Liver (tissue), 9 donors: ENCODE measurements around the gene GALNT9. TPM values are rescaled to one million over a fixed set of nuclear protein-coding genes. Genes with fewer than 3 reads are reported as not detected.

ENCODE experiments used
- DNase-seq: peaks from one replicate; pipeline ENCODE4 v3.0.0-alpha.2; 2017; ENCODE audit warnings: low spot score
- H3K27ac ChIP-seq, 2 donors: one replicate each; pipeline ENCODE4 v1.7.0; 2013; ENCODE audit warnings: inconsistent platforms in 2 of 2, low read length in 2 of 2, control low read depth in 1 of 2, low read depth in 1 of 2, mild to moderate bottlenecking in 1 of 2
- H3K27me3 ChIP-seq, 4 donors: one replicate each; pipeline versions ENCODE4 v1.6.1 to v1.7.0; 2013; ENCODE audit warnings: low read length in 3 of 4, inconsistent platforms in 1 of 4, mild to moderate bottlenecking in 1 of 4, moderate library complexity in 1 of 4; ENCODE audit not compliant: control insufficient read depth in 4 of 4, insufficient read depth in 4 of 4
- H3K36me3 ChIP-seq, 4 donors: one replicate each; pipeline versions ENCODE4 v1.6.1 to v1.7.0; 2013; ENCODE audit warnings: low read length in 3 of 4, mild to moderate bottlenecking in 3 of 4, low read depth in 1 of 4, moderate library complexity in 1 of 4; ENCODE audit not compliant: control insufficient read depth in 4 of 4, insufficient read depth in 3 of 4
- H3K4me1 ChIP-seq, 4 donors: one replicate each; pipeline versions ENCODE4 v1.6.1 to v1.7.0; 2013; ENCODE audit warnings: low read length in 3 of 4, mild to moderate bottlenecking in 3 of 4, moderate library complexity in 1 of 4; ENCODE audit not compliant: control insufficient read depth in 4 of 4, insufficient read depth in 4 of 4
- H3K4me3 ChIP-seq, 3 donors: one replicate each; pipeline versions ENCODE4 v1.6.1 to v1.7.0; 2013; ENCODE audit warnings: low read length in 3 of 3, control low read depth in 1 of 3, low read depth in 1 of 3, mild to moderate bottlenecking in 1 of 3
- H3K9ac ChIP-seq, 2 donors: one replicate each; pipeline ENCODE4 v1.7.0; 2013; ENCODE audit warnings: low read length in 2 of 2, mild to moderate bottlenecking in 2 of 2, moderate library complexity in 2 of 2, control low read depth in 1 of 2, low read depth in 1 of 2
- H3K9me3 ChIP-seq, 4 donors: one replicate each; pipeline versions ENCODE4 v1.6.1 to v1.7.0; 2013; ENCODE audit warnings: low read length in 3 of 4; ENCODE audit not compliant: control insufficient read depth in 4 of 4
- EGR1 ChIP-seq, 2 donors: IDR thresholded peaks; 2 replicates each; pipeline ENCODE4 v1.6.1; 2016 to 2018; ENCODE audit warnings: antibody characterized with exemption in 2 of 2, low read depth in 2 of 2
- GABPA ChIP-seq, 2 donors: IDR thresholded peaks in 1 of 2; conservative IDR thresholded peaks in 1 of 2; 2 replicates each; pipeline ENCODE4 v1.6.1; 2016; ENCODE audit warnings: antibody characterized with exemption in 2 of 2, mild to moderate bottlenecking in 1 of 2, moderate library complexity in 1 of 2
- HNF4A ChIP-seq, 2 donors: conservative IDR thresholded peaks; 2 replicates each; pipeline ENCODE4 v1.6.1; 2016; ENCODE audit warnings: antibody characterized with exemption in 2 of 2, mild to moderate bottlenecking in 2 of 2
- HNF4G ChIP-seq: IDR thresholded peaks from 2 replicates; pipeline ENCODE4 v1.6.1; 2016; ENCODE audit warnings: antibody characterized with exemption
- JUND ChIP-seq, 2 donors: IDR thresholded peaks; 2 replicates each; pipeline ENCODE4 v1.6.1; 2016; ENCODE audit warnings: antibody characterized with exemption in 2 of 2
- NR2F2 ChIP-seq: IDR thresholded peaks from 2 replicates; pipeline ENCODE4 v1.6.1; 2016; ENCODE audit warnings: antibody characterized with exemption
- RXRA ChIP-seq, 2 donors: IDR thresholded peaks; 2 replicates each; pipeline ENCODE4 v1.6.1; 2017 to 2018; ENCODE audit warnings: antibody characterized with exemption in 2 of 2, mild to moderate bottlenecking in 1 of 2
- SP1 ChIP-seq: IDR thresholded peaks from 2 replicates; pipeline ENCODE4 v1.6.1; 2018; ENCODE audit warnings: antibody characterized with exemption, mild to moderate bottlenecking
- TAF1 ChIP-seq: conservative IDR thresholded peaks from 2 replicates; pipeline ENCODE4 v1.6.1; 2016; ENCODE audit warnings: antibody characterized with exemption, mild to moderate bottlenecking
- YY1 ChIP-seq: IDR thresholded peaks from 2 replicates; pipeline ENCODE4 v1.6.1; 2016; ENCODE audit warnings: antibody characterized with exemption, mild to moderate bottlenecking
- WGBS: extraction: QIAGEN DNeasy Blood & Tissue Kit; methylation state at CpG from one replicate; pipeline ENCODE4 v1.1.7; 2013; 5-methylcytosine and 5-hydroxymethylcytosine counted together
- polyA plus RNA-seq, 2 donors: library from polyadenylated mRNA; stranded (reverse) in 1 of 2; unstranded in 1 of 2; fragments of 200-250 nt in 1 of 2; fragments of >200 nt in 1 of 2; fragmentation: Nextera tagmentation in 1 of 2; extraction: Ambion mirVana in 1 of 2; gene quantifications; one replicate each; pipeline versions ENCODE4 v1.2.1 to v1.2.3, GENCODE V29; 2013 to 2015
- total RNA-seq, 2 donors: library from RNA; depleted of rRNA; stranded (reverse); fragments of >200 nt; gene quantifications; one replicate each; pipeline ENCODE4 v1.2.3, GENCODE V29; 2014
- TF ChIP-seq, protein P1 (sequence below): fragments of 150-350 bp; IDR thresholded peaks from 2 replicates; pipeline ENCODE4 v1.5.1; 2017; ENCODE audit warnings: improper control_type of control experiment, low read depth, low read length; ENCODE audit not compliant: missing input control
- TF ChIP-seq, protein P2 (sequence below): IDR thresholded peaks from 2 replicates; pipeline ENCODE4 v1.6.1; 2016; ENCODE audit warnings: antibody characterized with exemption
- TF ChIP-seq, protein P3 (sequence below): IDR thresholded peaks from 2 replicates; pipeline ENCODE4 v1.6.1; 2016; ENCODE audit warnings: antibody characterized with exemption
- TF ChIP-seq, protein P4 (sequence below): IDR thresholded peaks from 2 replicates; pipeline ENCODE4 v1.6.1; 2016; ENCODE audit warnings: antibody characterized with exemption, mild to moderate bottlenecking
- TF ChIP-seq, protein P5 (sequence below): IDR thresholded peaks from 2 replicates; pipeline ENCODE4 v1.6.1; 2016; ENCODE audit warnings: antibody characterized with exemption
- donor health status: healthy.
- donor health status: healthy.
- donor health status: healthy.
- donor health status: healthy.
- donor health status: healthy.

GALNT9 gene
- total and polyA plus RNA-seq, 4 donors = 0.05 to 0.25 (median 0.09) TPM; not detected in 1

DNA sequence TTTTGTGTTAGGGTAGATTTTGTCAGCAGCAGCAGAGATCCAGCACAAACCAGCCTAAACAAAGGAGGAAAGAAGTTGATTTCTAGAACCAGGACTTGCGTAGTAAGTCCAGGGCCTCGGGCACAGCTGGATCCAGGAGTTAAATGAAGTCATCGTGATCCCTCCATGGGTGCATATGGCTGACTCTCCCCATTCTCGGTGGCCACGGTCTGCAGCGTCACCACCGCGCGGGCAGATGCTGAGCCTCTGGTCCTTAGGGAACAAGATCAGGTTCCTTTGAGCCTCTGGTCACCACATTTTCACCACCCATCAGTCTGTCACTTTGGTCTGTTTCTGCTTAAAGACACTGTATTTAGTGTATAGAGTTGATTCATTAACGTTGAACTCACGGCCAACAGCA, 14.8 kb upstream of the GALNT9 start (continued):
- TF ChIP-seq, protein P1, sequence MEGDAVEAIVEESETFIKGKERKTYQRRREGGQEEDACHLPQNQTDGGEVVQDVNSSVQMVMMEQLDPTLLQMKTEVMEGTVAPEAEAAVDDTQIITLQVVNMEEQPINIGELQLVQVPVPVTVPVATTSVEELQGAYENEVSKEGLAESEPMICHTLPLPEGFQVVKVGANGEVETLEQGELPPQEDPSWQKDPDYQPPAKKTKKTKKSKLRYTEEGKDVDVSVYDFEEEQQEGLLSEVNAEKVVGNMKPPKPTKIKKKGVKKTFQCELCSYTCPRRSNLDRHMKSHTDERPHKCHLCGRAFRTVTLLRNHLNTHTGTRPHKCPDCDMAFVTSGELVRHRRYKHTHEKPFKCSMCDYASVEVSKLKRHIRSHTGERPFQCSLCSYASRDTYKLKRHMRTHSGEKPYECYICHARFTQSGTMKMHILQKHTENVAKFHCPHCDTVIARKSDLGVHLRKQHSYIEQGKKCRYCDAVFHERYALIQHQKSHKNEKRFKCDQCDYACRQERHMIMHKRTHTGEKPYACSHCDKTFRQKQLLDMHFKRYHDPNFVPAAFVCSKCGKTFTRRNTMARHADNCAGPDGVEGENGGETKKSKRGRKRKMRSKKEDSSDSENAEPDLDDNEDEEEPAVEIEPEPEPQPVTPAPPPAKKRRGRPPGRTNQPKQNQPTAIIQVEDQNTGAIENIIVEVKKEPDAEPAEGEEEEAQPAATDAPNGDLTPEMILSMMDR = no peak
- no peak for TF ChIP-seq SP1
- no peak for TF ChIP-seq TAF1
- no peak for TF ChIP-seq JUND (IDR thresholded peaks at IDR 0.05)
- TF ChIP-seq NR2F2 = no peak
- TF ChIP-seq, protein P2, sequence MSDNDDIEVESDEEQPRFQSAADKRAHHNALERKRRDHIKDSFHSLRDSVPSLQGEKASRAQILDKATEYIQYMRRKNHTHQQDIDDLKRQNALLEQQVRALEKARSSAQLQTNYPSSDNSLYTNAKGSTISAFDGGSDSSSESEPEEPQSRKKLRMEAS = no peak
- no peak for TF ChIP-seq EGR1 (IDR thresholded peaks at IDR 0.05; ENCODE audit: low read depth in 2 of 2)
- no peak for TF ChIP-seq YY1

DNA sequence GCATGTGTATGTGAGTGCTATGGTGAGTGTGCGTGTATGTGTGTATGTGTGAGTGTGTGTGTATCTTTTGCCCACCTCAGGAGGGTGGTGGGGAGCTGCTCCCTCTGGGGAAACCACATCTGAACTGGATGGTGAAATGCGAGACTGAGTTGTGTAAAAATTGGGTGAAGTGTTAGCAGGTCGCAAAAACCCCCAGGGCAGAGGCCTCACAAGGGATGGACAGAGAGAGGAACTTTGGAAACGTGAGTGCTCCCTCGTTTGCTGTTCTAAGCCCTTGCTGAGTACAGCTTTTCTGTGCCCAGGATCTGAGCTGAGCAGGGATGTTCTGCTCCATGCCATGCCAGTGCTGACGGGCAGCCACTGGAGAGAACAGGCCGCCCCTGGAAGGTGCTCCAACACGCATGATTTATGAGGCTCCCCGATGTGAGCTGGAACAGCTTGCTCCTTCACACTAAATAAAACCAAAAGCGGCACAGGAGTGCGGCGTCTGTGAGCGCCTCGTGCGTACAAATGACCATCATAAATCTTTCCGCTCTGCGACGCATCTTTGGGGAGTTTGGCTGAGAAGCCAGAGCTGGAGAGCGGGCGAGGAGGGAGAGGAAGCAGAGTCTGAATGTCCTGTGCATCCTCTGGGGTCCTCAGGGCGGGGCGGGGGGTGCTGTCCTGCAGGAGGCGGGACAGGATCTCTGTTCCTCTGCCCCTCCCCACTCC, 14.1 kb upstream of the GALNT9 start:
- WGBS = 74% methylated on average over 23 of the region's 23 CpGs
- Histone ChIP-seq H3K4me1 (no peaks in the 10 kb centered on the region), H3K9me3 (no peaks in the 10 kb centered on the region), H3K27me3 (no peaks in the 10 kb centered on the region), H3K27ac (no peak overlapping the region), H3K4me3 (no peak overlapping the region), H3K9ac (no peak overlapping the region), H3K36me3 (no peaks in the 10 kb centered on the region)
- no peak for DNase-seq
- TF ChIP-seq, protein P1 = no peak
- TF ChIP-seq GABPA (IDR thresholded peaks at IDR 0.05 in 1 of 2, conservative IDR thresholded peaks at IDR 0.05 in 1 of 2) (no peak), YY1 (no peak), SP1 (no peak), JUND (IDR thresholded peaks at IDR 0.05) (no peak), HNF4G (no peak), HNF4A (conservative IDR thresholded peaks at IDR 0.05) (no peak), RXRA (IDR thresholded peaks at IDR 0.05) (no peak), NR2F2 (no peak)
- TF ChIP-seq, protein P2 = no peak
- TF ChIP-seq, protein P3, sequence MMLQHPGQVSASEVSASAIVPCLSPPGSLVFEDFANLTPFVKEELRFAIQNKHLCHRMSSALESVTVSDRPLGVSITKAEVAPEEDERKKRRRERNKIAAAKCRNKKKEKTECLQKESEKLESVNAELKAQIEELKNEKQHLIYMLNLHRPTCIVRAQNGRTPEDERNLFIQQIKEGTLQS = no peak
- TF ChIP-seq, protein P4, sequence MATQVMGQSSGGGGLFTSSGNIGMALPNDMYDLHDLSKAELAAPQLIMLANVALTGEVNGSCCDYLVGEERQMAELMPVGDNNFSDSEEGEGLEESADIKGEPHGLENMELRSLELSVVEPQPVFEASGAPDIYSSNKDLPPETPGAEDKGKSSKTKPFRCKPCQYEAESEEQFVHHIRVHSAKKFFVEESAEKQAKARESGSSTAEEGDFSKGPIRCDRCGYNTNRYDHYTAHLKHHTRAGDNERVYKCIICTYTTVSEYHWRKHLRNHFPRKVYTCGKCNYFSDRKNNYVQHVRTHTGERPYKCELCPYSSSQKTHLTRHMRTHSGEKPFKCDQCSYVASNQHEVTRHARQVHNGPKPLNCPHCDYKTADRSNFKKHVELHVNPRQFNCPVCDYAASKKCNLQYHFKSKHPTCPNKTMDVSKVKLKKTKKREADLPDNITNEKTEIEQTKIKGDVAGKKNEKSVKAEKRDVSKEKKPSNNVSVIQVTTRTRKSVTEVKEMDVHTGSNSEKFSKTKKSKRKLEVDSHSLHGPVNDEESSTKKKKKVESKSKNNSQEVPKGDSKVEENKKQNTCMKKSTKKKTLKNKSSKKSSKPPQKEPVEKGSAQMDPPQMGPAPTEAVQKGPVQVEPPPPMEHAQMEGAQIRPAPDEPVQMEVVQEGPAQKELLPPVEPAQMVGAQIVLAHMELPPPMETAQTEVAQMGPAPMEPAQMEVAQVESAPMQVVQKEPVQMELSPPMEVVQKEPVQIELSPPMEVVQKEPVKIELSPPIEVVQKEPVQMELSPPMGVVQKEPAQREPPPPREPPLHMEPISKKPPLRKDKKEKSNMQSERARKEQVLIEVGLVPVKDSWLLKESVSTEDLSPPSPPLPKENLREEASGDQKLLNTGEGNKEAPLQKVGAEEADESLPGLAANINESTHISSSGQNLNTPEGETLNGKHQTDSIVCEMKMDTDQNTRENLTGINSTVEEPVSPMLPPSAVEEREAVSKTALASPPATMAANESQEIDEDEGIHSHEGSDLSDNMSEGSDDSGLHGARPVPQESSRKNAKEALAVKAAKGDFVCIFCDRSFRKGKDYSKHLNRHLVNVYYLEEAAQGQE = no peak
- TF ChIP-seq, protein P5, sequence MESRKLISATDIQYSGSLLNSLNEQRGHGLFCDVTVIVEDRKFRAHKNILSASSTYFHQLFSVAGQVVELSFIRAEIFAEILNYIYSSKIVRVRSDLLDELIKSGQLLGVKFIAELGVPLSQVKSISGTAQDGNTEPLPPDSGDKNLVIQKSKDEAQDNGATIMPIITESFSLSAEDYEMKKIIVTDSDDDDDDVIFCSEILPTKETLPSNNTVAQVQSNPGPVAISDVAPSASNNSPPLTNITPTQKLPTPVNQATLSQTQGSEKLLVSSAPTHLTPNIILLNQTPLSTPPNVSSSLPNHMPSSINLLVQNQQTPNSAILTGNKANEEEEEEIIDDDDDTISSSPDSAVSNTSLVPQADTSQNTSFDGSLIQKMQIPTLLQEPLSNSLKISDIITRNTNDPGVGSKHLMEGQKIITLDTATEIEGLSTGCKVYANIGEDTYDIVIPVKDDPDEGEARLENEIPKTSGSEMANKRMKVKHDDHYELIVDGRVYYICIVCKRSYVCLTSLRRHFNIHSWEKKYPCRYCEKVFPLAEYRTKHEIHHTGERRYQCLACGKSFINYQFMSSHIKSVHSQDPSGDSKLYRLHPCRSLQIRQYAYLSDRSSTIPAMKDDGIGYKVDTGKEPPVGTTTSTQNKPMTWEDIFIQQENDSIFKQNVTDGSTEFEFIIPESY = no peak
